C4-2B (cell line): ENCODE results near the gene XXYLT1.

Experiments
- ZFX ChIP-seq: fragments of 450-650 bp; IDR thresholded peaks from 2 replicates; pipeline ENCODE4 v1.6.1; 2017
- TF ChIP-seq, protein P1 (sequence below): fragments of 450-650 bp; conservative IDR thresholded peaks from 2 replicates; pipeline ENCODE4 v1.5.1; 2017; ENCODE audit warnings: mild to moderate bottlenecking

DNA sequence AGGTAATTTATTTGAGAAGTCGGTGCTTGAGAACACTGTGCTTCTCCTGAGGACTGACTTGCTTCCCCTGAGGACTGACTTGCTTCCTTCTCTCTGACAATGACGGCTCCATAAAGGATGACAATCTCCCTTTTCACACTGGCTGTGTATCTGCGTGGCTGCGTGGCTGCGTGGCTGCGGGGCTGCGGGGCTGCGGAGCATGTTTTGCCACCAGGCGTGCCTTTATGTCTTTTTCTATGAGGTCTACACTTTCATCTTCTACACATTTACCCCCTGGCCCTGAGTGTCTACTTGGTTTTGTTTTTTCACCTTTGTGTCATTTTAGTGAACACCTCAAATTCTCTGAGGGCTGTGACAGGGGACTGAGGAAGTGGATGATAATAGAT lies 89.9 kb downstream of the XXYLT1 start:
- TF ChIP-seq, protein P1, sequence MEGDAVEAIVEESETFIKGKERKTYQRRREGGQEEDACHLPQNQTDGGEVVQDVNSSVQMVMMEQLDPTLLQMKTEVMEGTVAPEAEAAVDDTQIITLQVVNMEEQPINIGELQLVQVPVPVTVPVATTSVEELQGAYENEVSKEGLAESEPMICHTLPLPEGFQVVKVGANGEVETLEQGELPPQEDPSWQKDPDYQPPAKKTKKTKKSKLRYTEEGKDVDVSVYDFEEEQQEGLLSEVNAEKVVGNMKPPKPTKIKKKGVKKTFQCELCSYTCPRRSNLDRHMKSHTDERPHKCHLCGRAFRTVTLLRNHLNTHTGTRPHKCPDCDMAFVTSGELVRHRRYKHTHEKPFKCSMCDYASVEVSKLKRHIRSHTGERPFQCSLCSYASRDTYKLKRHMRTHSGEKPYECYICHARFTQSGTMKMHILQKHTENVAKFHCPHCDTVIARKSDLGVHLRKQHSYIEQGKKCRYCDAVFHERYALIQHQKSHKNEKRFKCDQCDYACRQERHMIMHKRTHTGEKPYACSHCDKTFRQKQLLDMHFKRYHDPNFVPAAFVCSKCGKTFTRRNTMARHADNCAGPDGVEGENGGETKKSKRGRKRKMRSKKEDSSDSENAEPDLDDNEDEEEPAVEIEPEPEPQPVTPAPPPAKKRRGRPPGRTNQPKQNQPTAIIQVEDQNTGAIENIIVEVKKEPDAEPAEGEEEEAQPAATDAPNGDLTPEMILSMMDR = no peak
- no peak for TF ChIP-seq ZFX
